ENCODE measurements around the gene SYT1.

DNA sequence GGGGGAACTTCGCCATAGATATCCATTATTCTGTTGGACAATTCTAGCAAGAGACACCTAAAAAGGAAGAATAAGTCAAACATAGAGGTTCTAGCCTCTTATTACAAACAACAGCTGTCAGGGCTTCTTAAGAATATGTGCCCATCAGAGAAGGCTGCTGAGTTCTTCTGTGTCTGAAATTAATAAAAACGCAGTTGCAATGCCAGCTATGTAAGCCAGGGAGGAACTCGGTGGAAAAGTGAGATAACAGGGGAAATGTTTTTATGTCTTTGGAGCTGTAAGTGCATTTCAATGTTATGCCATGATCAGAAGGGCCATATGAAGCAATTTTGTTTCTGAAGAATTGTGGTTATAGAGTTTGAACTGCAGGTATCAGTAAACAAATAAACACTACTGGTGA, 95.0 kb downstream of the SYT1 start:
- TF ChIP-seq, protein P1, sequence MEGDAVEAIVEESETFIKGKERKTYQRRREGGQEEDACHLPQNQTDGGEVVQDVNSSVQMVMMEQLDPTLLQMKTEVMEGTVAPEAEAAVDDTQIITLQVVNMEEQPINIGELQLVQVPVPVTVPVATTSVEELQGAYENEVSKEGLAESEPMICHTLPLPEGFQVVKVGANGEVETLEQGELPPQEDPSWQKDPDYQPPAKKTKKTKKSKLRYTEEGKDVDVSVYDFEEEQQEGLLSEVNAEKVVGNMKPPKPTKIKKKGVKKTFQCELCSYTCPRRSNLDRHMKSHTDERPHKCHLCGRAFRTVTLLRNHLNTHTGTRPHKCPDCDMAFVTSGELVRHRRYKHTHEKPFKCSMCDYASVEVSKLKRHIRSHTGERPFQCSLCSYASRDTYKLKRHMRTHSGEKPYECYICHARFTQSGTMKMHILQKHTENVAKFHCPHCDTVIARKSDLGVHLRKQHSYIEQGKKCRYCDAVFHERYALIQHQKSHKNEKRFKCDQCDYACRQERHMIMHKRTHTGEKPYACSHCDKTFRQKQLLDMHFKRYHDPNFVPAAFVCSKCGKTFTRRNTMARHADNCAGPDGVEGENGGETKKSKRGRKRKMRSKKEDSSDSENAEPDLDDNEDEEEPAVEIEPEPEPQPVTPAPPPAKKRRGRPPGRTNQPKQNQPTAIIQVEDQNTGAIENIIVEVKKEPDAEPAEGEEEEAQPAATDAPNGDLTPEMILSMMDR (IDR thresholded peaks at IDR 0.05) = no peak
- no peak for TF ChIP-seq EZH2 (IDR thresholded peaks at IDR 0.05; ENCODE audit: borderline replicate concordance, insufficient read depth, low read depth, low read length, poor library complexity, severe bottlenecking)

Data from B cell (primary cell).